ENCODE data around the gene GOLGA6C. TPM values are rescaled to one million over a fixed set of nuclear protein-coding genes. Genes with fewer than 3 reads are reported as not detected.
"Not testable (repeated sequence)": the region's sequence is repeated elsewhere in the genome, so short reads cannot be mapped to it uniquely, and the experiment has no call there.

GOLGA6C gene
- polyA plus RNA-seq, 1 donor (not counting 4 experiments of a cell fraction or from before 2014, with no cell fraction given) = not detected

DNA sequence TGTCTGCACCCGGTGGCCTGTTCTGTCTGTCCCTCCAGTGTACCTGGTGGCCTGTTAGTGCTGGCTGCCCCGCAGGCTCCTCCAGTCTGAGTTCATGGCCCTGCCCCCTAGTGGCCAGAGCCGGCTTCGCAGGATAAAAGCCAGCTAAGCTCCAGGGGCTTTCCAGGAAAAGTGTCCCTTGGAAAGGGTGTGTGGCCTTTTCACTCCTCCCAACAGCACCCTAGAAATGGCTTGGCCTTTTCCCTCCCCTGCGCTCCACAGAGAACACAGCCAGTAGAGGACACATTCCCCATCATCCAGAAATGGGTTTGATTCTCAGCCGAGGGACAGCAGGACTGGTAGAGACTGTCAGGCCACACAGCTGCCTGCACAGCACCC lies 41.2 kb downstream of the GOLGA6C start:
- H3K9me3 ChIP-seq (ENCODE audit: control insufficient read depth, low read depth, low read length); H3K9me1 ChIP-seq (ENCODE audit: control insufficient read depth, extremely low read depth, insufficient read depth, low read length); H3K4me3 ChIP-seq (ENCODE audit: control insufficient read depth in 2 of 3, extremely low read depth in 1 of 3, insufficient read depth in 2 of 3, low read depth in 1 of 3, low read length in 3 of 3); H4K20me1 ChIP-seq (ENCODE audit: control insufficient read depth, extremely low read depth, insufficient read depth, low read length); H3K36me3 ChIP-seq (ENCODE audit: control insufficient read depth in 2 of 2, extremely low read depth in 1 of 2, insufficient read depth in 2 of 2, low read length in 2 of 2); dilution Hi-C loops (cut with MboI; ENCODE audit: extremely low pct_ligation_motif_present, low sequenced_read_pairs); FAIRE-seq; H3K79me2 ChIP-seq (ENCODE audit: control insufficient read depth, insufficient read depth, low read length); H3K4me2 ChIP-seq (ENCODE audit: control insufficient read depth, extremely low read depth, insufficient read depth, low read depth, low read length); H3K27ac ChIP-seq (ENCODE audit: control insufficient read depth, insufficient read depth, low read length); H2AFZ ChIP-seq (ENCODE audit: control insufficient read depth, low read length); H3K27me3 ChIP-seq (ENCODE audit: control insufficient read depth, extremely low read depth, insufficient read depth, low read length); H3K4me1 ChIP-seq (ENCODE audit: control insufficient read depth, extremely low read depth, insufficient read depth, low read length); DNase-seq (ENCODE audit: low read depth, low spot score); H3K9ac ChIP-seq (ENCODE audit: control insufficient read depth, extremely low read depth, insufficient read depth, low read length): not testable (repeated sequence)
- TF ChIP-seq, protein P1, sequence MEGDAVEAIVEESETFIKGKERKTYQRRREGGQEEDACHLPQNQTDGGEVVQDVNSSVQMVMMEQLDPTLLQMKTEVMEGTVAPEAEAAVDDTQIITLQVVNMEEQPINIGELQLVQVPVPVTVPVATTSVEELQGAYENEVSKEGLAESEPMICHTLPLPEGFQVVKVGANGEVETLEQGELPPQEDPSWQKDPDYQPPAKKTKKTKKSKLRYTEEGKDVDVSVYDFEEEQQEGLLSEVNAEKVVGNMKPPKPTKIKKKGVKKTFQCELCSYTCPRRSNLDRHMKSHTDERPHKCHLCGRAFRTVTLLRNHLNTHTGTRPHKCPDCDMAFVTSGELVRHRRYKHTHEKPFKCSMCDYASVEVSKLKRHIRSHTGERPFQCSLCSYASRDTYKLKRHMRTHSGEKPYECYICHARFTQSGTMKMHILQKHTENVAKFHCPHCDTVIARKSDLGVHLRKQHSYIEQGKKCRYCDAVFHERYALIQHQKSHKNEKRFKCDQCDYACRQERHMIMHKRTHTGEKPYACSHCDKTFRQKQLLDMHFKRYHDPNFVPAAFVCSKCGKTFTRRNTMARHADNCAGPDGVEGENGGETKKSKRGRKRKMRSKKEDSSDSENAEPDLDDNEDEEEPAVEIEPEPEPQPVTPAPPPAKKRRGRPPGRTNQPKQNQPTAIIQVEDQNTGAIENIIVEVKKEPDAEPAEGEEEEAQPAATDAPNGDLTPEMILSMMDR (optimal IDR thresholded peaks at IDR 0.05 in 1 of 3, IDR thresholded peaks at IDR 0.05 in 1 of 3, conservative IDR thresholded peaks at IDR 0.05 in 1 of 3; ENCODE audit: extremely low read depth in 1 of 3, insufficient read depth in 2 of 3, low read length in 3 of 3) = peak in 1 of 3 experiments; percentile 31

DNA sequence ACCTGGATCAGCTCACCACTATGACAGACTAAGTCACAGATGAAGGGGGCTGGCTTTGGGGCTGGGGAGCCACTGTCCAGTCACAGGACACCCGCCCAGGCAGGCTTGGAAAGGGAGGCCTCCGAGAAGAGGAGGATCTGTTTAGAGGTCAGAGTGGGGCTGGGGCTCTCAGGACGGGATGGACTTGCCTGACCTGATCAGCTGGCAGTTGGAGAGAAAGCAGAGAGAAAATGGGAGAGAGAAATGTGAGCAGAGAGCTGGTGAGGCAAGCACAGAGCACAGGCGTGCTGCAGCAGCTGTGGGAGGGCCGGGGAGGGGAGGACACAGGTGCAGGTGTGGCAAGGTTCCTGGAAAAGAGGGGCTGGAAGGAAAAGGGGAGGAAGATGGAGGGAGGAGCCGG lies 41.9 kb downstream of the GOLGA6C start:
- H3K9me1 ChIP-seq (ENCODE audit: control insufficient read depth, extremely low read depth, insufficient read depth, low read length); H3K9me3 ChIP-seq (ENCODE audit: control insufficient read depth, low read depth, low read length); H3K4me2 ChIP-seq (ENCODE audit: control insufficient read depth, extremely low read depth, insufficient read depth, low read depth, low read length); H3K36me3 ChIP-seq (ENCODE audit: control insufficient read depth in 2 of 2, extremely low read depth in 1 of 2, insufficient read depth in 2 of 2, low read length in 2 of 2); H3K27me3 ChIP-seq (ENCODE audit: control insufficient read depth, extremely low read depth, insufficient read depth, low read length); H3K27ac ChIP-seq (ENCODE audit: control insufficient read depth, insufficient read depth, low read length); H3K4me3 ChIP-seq (ENCODE audit: control insufficient read depth in 2 of 3, extremely low read depth in 1 of 3, insufficient read depth in 2 of 3, low read depth in 1 of 3, low read length in 3 of 3); FAIRE-seq; H3K9ac ChIP-seq (ENCODE audit: control insufficient read depth, extremely low read depth, insufficient read depth, low read length); DNase-seq (ENCODE audit: low read depth, low spot score); dilution Hi-C loops (cut with MboI; ENCODE audit: extremely low pct_ligation_motif_present, low sequenced_read_pairs); H2AFZ ChIP-seq (ENCODE audit: control insufficient read depth, low read length); H3K79me2 ChIP-seq (ENCODE audit: control insufficient read depth, insufficient read depth, low read length); H4K20me1 ChIP-seq (ENCODE audit: control insufficient read depth, extremely low read depth, insufficient read depth, low read length); H3K4me1 ChIP-seq (ENCODE audit: control insufficient read depth, extremely low read depth, insufficient read depth, low read length): not testable (repeated sequence)

DNA sequence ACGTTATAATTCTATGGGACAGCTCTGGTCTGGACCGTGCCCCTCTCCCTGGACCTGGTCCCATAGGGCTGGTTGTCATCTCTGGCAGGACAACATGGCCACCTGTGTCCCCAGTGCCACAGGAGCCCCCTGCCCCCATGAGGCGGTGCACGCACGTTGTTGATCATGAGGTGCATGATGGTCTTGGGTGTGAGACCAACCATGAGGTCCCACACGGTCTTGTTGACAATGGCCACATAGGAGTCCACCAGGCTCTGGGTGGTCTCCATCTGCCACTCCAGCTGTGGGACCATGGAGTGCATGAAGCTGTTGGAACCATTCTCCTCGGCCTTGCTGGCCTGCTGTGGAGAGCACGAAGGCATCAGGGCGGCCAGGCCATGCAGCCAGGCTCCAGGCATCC lies 44.2 kb downstream of the GOLGA6C start:
- dilution Hi-C loops (cut with MboI; ENCODE audit: extremely low pct_ligation_motif_present, low sequenced_read_pairs) = no loop called here

DNA sequence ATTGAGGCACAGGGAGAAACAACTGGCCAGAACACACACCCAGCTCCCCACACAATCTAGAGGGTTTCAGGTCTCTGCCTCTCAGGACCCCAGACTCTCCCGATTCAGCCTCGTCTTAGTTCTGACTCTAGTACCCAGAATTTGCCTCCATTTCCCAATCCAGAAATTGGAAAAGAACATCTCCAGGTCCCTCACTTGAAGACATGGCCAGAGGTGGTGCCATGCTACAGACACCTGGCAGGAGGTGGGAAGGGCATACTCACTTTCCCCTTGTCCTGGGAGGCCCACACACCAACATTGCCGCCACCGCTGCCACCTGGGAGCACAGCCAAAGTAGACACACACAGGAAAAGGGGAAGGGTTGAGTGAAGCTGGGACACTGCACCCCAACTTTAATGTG lies 44.6 kb downstream of the GOLGA6C start:
- H2AFZ ChIP-seq (ENCODE audit: control insufficient read depth, low read length); H3K4me2 ChIP-seq (ENCODE audit: control insufficient read depth, extremely low read depth, insufficient read depth, low read depth, low read length); H3K9ac ChIP-seq (ENCODE audit: control insufficient read depth, extremely low read depth, insufficient read depth, low read length); H3K4me3 ChIP-seq (ENCODE audit: control insufficient read depth in 2 of 3, extremely low read depth in 1 of 3, insufficient read depth in 2 of 3, low read depth in 1 of 3, low read length in 3 of 3); dilution Hi-C loops (cut with MboI; ENCODE audit: extremely low pct_ligation_motif_present, low sequenced_read_pairs); FAIRE-seq; H3K36me3 ChIP-seq (ENCODE audit: control insufficient read depth in 2 of 2, extremely low read depth in 1 of 2, insufficient read depth in 2 of 2, low read length in 2 of 2); H3K9me1 ChIP-seq (ENCODE audit: control insufficient read depth, extremely low read depth, insufficient read depth, low read length); H3K27me3 ChIP-seq (ENCODE audit: control insufficient read depth, extremely low read depth, insufficient read depth, low read length); H3K4me1 ChIP-seq (ENCODE audit: control insufficient read depth, extremely low read depth, insufficient read depth, low read length); H4K20me1 ChIP-seq (ENCODE audit: control insufficient read depth, extremely low read depth, insufficient read depth, low read length); H3K9me3 ChIP-seq (ENCODE audit: control insufficient read depth, low read depth, low read length); H3K79me2 ChIP-seq (ENCODE audit: control insufficient read depth, insufficient read depth, low read length); DNase-seq (ENCODE audit: low read depth, low spot score); H3K27ac ChIP-seq (ENCODE audit: control insufficient read depth, insufficient read depth, low read length): not testable (repeated sequence)

More for the DNA sequence above, 44.2 kb downstream of the GOLGA6C start:
- Histone ChIP-seq H3K9me3 (ENCODE audit: control insufficient read depth, low read depth, low read length) (no peaks in the 10 kb centered on the region), H3K4me2 (ENCODE audit: control insufficient read depth, extremely low read depth, insufficient read depth, low read depth, low read length) (no peak overlapping the region), H3K4me1 (ENCODE audit: control insufficient read depth, extremely low read depth, insufficient read depth, low read length) (no peaks in the 10 kb centered on the region), H4K20me1 (ENCODE audit: control insufficient read depth, extremely low read depth, insufficient read depth, low read length) (no peaks in the 10 kb centered on the region), H3K4me3 (ENCODE audit: control insufficient read depth in 2 of 3, extremely low read depth in 1 of 3, insufficient read depth in 2 of 3, low read depth in 1 of 3, low read length in 3 of 3) (no peak overlapping the region), H3K79me2 (ENCODE audit: control insufficient read depth, insufficient read depth, low read length) (no peaks in the 10 kb centered on the region), H3K27ac (ENCODE audit: control insufficient read depth, insufficient read depth, low read length) (no peak overlapping the region), H3K27me3 (ENCODE audit: control insufficient read depth, extremely low read depth, insufficient read depth, low read length) (no peaks in the 10 kb centered on the region), H3K9ac (ENCODE audit: control insufficient read depth, extremely low read depth, insufficient read depth, low read length) (no peak overlapping the region), H3K36me3 (ENCODE audit: control insufficient read depth in 2 of 2, extremely low read depth in 1 of 2, insufficient read depth in 2 of 2, low read length in 2 of 2) (no peaks in the 10 kb centered on the region), H3K9me1 (ENCODE audit: control insufficient read depth, extremely low read depth, insufficient read depth, low read length) (no peaks in the 10 kb centered on the region), H2AFZ (ENCODE audit: control insufficient read depth, low read length) (no peak overlapping the region)
- FAIRE-seq = no peak
- no peak for DNase-seq (ENCODE audit: low read depth, low spot score)
- no peak for TF ChIP-seq EZH2 (IDR thresholded peaks at IDR 0.05; ENCODE audit: low read length)
- TF ChIP-seq, protein P1 (optimal IDR thresholded peaks at IDR 0.05 in 1 of 3, IDR thresholded peaks at IDR 0.05 in 1 of 3, conservative IDR thresholded peaks at IDR 0.05 in 1 of 3; ENCODE audit: extremely low read depth in 1 of 3, insufficient read depth in 2 of 3, low read length in 3 of 3) = no peak
